ENCODE results near the gene SCN3A.
A peak's percentile ranks its signal among the peaks of the same experiment; 100 is the strongest.

The SCN3A gene

GRCh38 chr2:165203689-165204559 is at the start of gene SCN3A:
TSS of gene SCN3A (minus strand) at chr2:165204050. CDS start at chr2:165176394, 27,656 bp downstream.
- DNase-seq (ENCODE audit: low spot score) = peak; percentile 5

GRCh38 chr2:165253178-165253577 is 49.3 kb upstream of the SCN3A start:
- DNase-seq (ENCODE audit: low spot score) = no peak

- no peak for DNase-seq (ENCODE audit: low spot score)
Measured at GRCh38 chr2:165251366-165251765, 47.5 kb upstream of the SCN3A start.

GRCh38 chr2:165248238-165248637 is 44.4 kb upstream of the SCN3A start:
- DNase-seq (ENCODE audit: low spot score) = no peak

GRCh38 chr2:165245081-165245793 is 41.4 kb upstream of the SCN3A start:
- DNase-seq (ENCODE audit: low spot score) = no peak

GRCh38 chr2:165240916-165241315 is 37.1 kb upstream of the SCN3A start:
- no peak for DNase-seq (ENCODE audit: low spot score)

- no peak for DNase-seq (ENCODE audit: low spot score)
Measured at GRCh38 chr2:165239856-165240515, 36.1 kb upstream of the SCN3A start.

- peak; percentile 2 for DNase-seq (ENCODE audit: low spot score)
Measured at GRCh38 chr2:165239230-165239629, 35.4 kb upstream of the SCN3A start, which contains the start of gene SCN2A. TSS of gene SCN2A (plus strand) at chr2:165239414. CDS start at chr2:165295824, 56,410 bp downstream.

GRCh38 chr2:165238295-165238694 is 34.4 kb upstream of the SCN3A start:
- no peak for DNase-seq (ENCODE audit: low spot score)

GRCh38 chr2:165237056-165237455 is 33.2 kb upstream of the SCN3A start:
- DNase-seq (ENCODE audit: low spot score) = no peak

GRCh38 chr2:165227571-165227970 is 23.7 kb upstream of the SCN3A start:
- DNase-seq (ENCODE audit: low spot score) = no peak

- DNase-seq (ENCODE audit: low spot score) = no peak
Measured at GRCh38 chr2:165224941-165225340, 21.1 kb upstream of the SCN3A start.

GRCh38 chr2:165219481-165219880 is 15.6 kb upstream of the SCN3A start:
- DNase-seq (ENCODE audit: low spot score) = no peak

- no peak for DNase-seq (ENCODE audit: low spot score)
Measured at GRCh38 chr2:165214093-165214492, 10.2 kb upstream of the SCN3A start.

- no peak for DNase-seq (ENCODE audit: low spot score)
Measured at GRCh38 chr2:165208094-165208493, 4.2 kb upstream of the SCN3A start.

GRCh38 chr2:165205865-165206264 is 2.0 kb upstream of the SCN3A start:
- DNase-seq (ENCODE audit: low spot score) = no peak

GRCh38 chr2:165202239-165202638 is 1.6 kb downstream of the SCN3A start:
- no peak for DNase-seq (ENCODE audit: low spot score)

- no peak for DNase-seq (ENCODE audit: low spot score)
Measured at GRCh38 chr2:165198181-165198580, 5.7 kb downstream of the SCN3A start.

GRCh38 chr2:165197346-165197745 is 6.5 kb downstream of the SCN3A start:
- no peak for DNase-seq (ENCODE audit: low spot score)

GRCh38 chr2:165196411-165196810 is 7.4 kb downstream of the SCN3A start:
- peak; percentile 0 for DNase-seq (ENCODE audit: low spot score)

- no peak for DNase-seq (ENCODE audit: low spot score)
Measured at GRCh38 chr2:165193178-165193777, 10.6 kb downstream of the SCN3A start.

- no peak for DNase-seq (ENCODE audit: low spot score)
Measured at GRCh38 chr2:165192729-165193128, 11.1 kb downstream of the SCN3A start.

Data from hepatic stellate cell (primary cell).